OCI-LY1 (cell line): ENCODE results near the gene GLUD1.
"Not testable (repeated sequence)": the region's sequence is repeated elsewhere in the genome, so short reads cannot be mapped to it uniquely, and the experiment has no call there.

Experiments
- H2AFZ ChIP-seq: fragments of 200-600 bp; sonication (generic), shearing (Covaris generic); 2 replicates; pipeline ENCODE4 v1.6.0; 2014; ENCODE audit warnings: antibody characterized with exemption, mild to moderate bottlenecking, low read length
- H3F3A ChIP-seq: fragments of 200-600 bp; sonication (generic), shearing (Covaris generic); 2 replicates; pipeline ENCODE4 v1.6.0; 2014; ENCODE audit warnings: mild to moderate bottlenecking, antibody characterized with exemption, low read length, moderate library complexity; ENCODE audit not compliant: insufficient read depth
- H3K27ac ChIP-seq: fragments of 200-600 bp; sonication (generic); 2 replicates; pipeline ENCODE4 v1.5.1; 2014; ENCODE audit warnings: low read length, mixed run types, mild to moderate bottlenecking, low read depth; ENCODE audit not compliant: poor library complexity, severe bottlenecking
- H3K27me3 ChIP-seq: fragments of 200-600 bp; sonication (generic); 2 replicates; pipeline ENCODE4 v1.6.0; 2014; ENCODE audit warnings: antibody characterized with exemption, mild to moderate bottlenecking, low read length, moderate library complexity; ENCODE audit not compliant: insufficient read depth
- H3K36me3 ChIP-seq: fragments of 200-600 bp; sonication (generic); 2 replicates; pipeline ENCODE4 v1.6.1; 2014; ENCODE audit warnings: mild to moderate bottlenecking, antibody characterized with exemption, low read length, moderate library complexity, mixed read lengths; ENCODE audit not compliant: insufficient read depth
- H3K4me1 ChIP-seq: fragments of 200-600 bp; sonication (generic); 2 replicates; pipeline ENCODE4 v1.5.1; 2014; ENCODE audit warnings: mild to moderate bottlenecking, low read length, moderate library complexity; ENCODE audit not compliant: insufficient read depth, severe bottlenecking
- H3K4me2 ChIP-seq: fragments of 200-600 bp; sonication (generic), shearing (Covaris generic); 2 replicates; pipeline ENCODE4 v1.6.1; 2014; ENCODE audit warnings: low read length
- H3K4me3 ChIP-seq: fragments of 200-600 bp; sonication (generic); 2 replicates; pipeline ENCODE4 v1.5.1; 2014; ENCODE audit warnings: low read length, low read depth, mild to moderate bottlenecking, mixed read lengths; ENCODE audit not compliant: poor library complexity, severe bottlenecking
- H3K79me2 ChIP-seq: fragments of 200-600 bp; shearing (Covaris generic); 2 replicates; pipeline ENCODE4 v1.6.1; 2016; ENCODE audit warnings: mixed run types, low read length, mixed read lengths; ENCODE audit not compliant: insufficient read depth
- H3K9ac ChIP-seq: fragments of 200-600 bp; sonication (generic), shearing (Covaris generic); 2 replicates; pipeline ENCODE4 v1.6.1; 2014; ENCODE audit warnings: mild to moderate bottlenecking, low read length, mixed read lengths
- H3K9me2 ChIP-seq: fragments of 200-600 bp; sonication (generic), shearing (Covaris generic); 2 replicates; pipeline ENCODE4 v1.6.1; 2014; ENCODE audit warnings: low read depth, mild to moderate bottlenecking, low read length, mixed read lengths
- H3K9me3 ChIP-seq: fragments of 200-600 bp; shearing (Covaris generic); 2 replicates; pipeline ENCODE4 v1.6.1; 2014; ENCODE audit warnings: low read length, mixed read lengths
- H4K20me1 ChIP-seq: fragments of 200-600 bp; sonication (generic), shearing (Covaris generic); 2 replicates; pipeline ENCODE4 v1.6.0; 2016; ENCODE audit warnings: mild to moderate bottlenecking, low read length; ENCODE audit not compliant: insufficient read depth
- CTCF ChIP-seq: fragments of 200-600 bp; sonication (generic), shearing (Covaris generic); IDR thresholded peaks from 2 replicates; pipeline ENCODE4 v1.5.1; 2017; ENCODE audit warnings: mild to moderate bottlenecking, antibody characterized with exemption, low read length, moderate library complexity, mixed read lengths
- EZH2 ChIP-seq: fragments of 200-600 bp; sonication (generic), shearing (Covaris generic); IDR thresholded peaks from 2 replicates; pipeline ENCODE4 v1.8.0; 2017; ENCODE audit warnings: borderline replicate concordance, mixed run types, mild to moderate bottlenecking, antibody characterized with exemption, low read length, moderate library complexity, mixed read lengths

GLUD1 gene

GRCh38 chr10:87079106-87079836 lies 15.4 kb downstream of the GLUD1 start:
- Histone ChIP-seq H3K27ac (no peak overlapping the region), H3K9me3 (no peaks in the 10 kb centered on the region), H3K9ac (no peak overlapping the region), H3K4me2 (no peak overlapping the region), H3F3A (no peaks in the 10 kb centered on the region), H3K4me1 (no peaks in the 10 kb centered on the region), H2AFZ (no peak overlapping the region), H3K9me2 (no peaks in the 10 kb centered on the region), H3K36me3 (peaks cover 21% of the 10 kb centered on the region), H4K20me1 (no peaks in the 10 kb centered on the region), H3K4me3 (no peak overlapping the region), H3K27me3 (no peaks in the 10 kb centered on the region), H3K79me2 (peaks cover 12% of the 10 kb centered on the region; the same call in 1 of the 2 replicates)
- TF ChIP-seq EZH2 (no peak), CTCF (no peak)

- H3K27ac ChIP-seq, H2AFZ ChIP-seq, H3K9me2 ChIP-seq, H3K9me3 ChIP-seq, H4K20me1 ChIP-seq, H3K4me1 ChIP-seq, H3K27me3 ChIP-seq, H3K4me2 ChIP-seq, H3K79me2 ChIP-seq, H3K9ac ChIP-seq, H3F3A ChIP-seq, H3K4me3 ChIP-seq: not testable (repeated sequence)
- H3K36me3 ChIP-seq = peaks cover 41% of the 10 kb centered on the region
Observed at GRCh38 chr10:87076421-87076820, 18.2 kb downstream of the GLUD1 start.

GRCh38 chr10:87072449-87072848 lies 22.2 kb downstream of the GLUD1 start:
- TF ChIP-seq CTCF = no peak
- no peak for TF ChIP-seq EZH2
- H3K79me2 ChIP-seq = no peaks in the 10 kb centered on the region
- H4K20me1 ChIP-seq = no peaks in the 10 kb centered on the region
- H3K36me3 ChIP-seq = peaks cover 55% of the 10 kb centered on the region
- no peaks in the 10 kb centered on the region for H3K27me3 ChIP-seq
- no peak overlapping the region for H3K4me3 ChIP-seq
- H2AFZ ChIP-seq = no peak overlapping the region
- no peaks in the 10 kb centered on the region for H3K9me3 ChIP-seq
- H3K9me2 ChIP-seq = no peaks in the 10 kb centered on the region
- no peak overlapping the region for H3K4me2 ChIP-seq
- no peaks in the 10 kb centered on the region for H3F3A ChIP-seq
- H3K27ac ChIP-seq = no peak overlapping the region
- no peaks in the 10 kb centered on the region for H3K4me1 ChIP-seq
- H3K9ac ChIP-seq = no peak overlapping the region

- peaks cover 73% of the 10 kb centered on the region for H3K36me3 ChIP-seq
- H3K4me1 ChIP-seq = no peaks in the 10 kb centered on the region
- no peak overlapping the region for H3K9ac ChIP-seq
Observed at GRCh38 chr10:87068281-87068680, 26.4 kb downstream of the GLUD1 start.

More at GRCh38 chr10:87068281-87068680, 26.4 kb downstream of the GLUD1 start:
- TF ChIP-seq EZH2 (no peak), CTCF (no peak)
- H3K4me2 ChIP-seq = no peak overlapping the region
- no peaks in the 10 kb centered on the region for H3K9me3 ChIP-seq
- H3F3A ChIP-seq = no peaks in the 10 kb centered on the region
- H4K20me1 ChIP-seq = no peaks in the 10 kb centered on the region
- no peaks in the 10 kb centered on the region for H3K27me3 ChIP-seq
- no peaks in the 10 kb centered on the region for H3K9me2 ChIP-seq
- H3K27ac ChIP-seq = no peak overlapping the region
- H3K79me2 ChIP-seq = no peaks in the 10 kb centered on the region
- no peak overlapping the region for H2AFZ ChIP-seq
- no peak overlapping the region for H3K4me3 ChIP-seq
